Measurements from ENCODE around the gene HSPB9.

HSPB9 gene

GRCh38 chr17:42171831-42172230 is 49.2 kb downstream of the HSPB9 start:
- ATAC-seq = no peak
- no peak for TF ChIP-seq ZNF8 (CRISPR knock-in tag; IDR thresholded peaks at IDR 0.05)
- TF ChIP-seq TOX (CRISPR knock-in tag; IDR thresholded peaks at IDR 0.05; ENCODE audit: borderline replicate concordance) = no peak
- TF ChIP-seq ZNF70 (CRISPR knock-in tag; IDR thresholded peaks at IDR 0.05) = no peak
- TF ChIP-seq ZFP3 (CRISPR knock-in tag; IDR thresholded peaks at IDR 0.05) = no peak
- TF ChIP-seq ARNTL (CRISPR knock-in tag; IDR thresholded peaks at IDR 0.05; ENCODE audit: borderline replicate concordance, low read depth) = no peak
- no peak for TF ChIP-seq RARB (CRISPR knock-in tag; IDR thresholded peaks at IDR 0.05)
- TF ChIP-seq, protein P1, sequence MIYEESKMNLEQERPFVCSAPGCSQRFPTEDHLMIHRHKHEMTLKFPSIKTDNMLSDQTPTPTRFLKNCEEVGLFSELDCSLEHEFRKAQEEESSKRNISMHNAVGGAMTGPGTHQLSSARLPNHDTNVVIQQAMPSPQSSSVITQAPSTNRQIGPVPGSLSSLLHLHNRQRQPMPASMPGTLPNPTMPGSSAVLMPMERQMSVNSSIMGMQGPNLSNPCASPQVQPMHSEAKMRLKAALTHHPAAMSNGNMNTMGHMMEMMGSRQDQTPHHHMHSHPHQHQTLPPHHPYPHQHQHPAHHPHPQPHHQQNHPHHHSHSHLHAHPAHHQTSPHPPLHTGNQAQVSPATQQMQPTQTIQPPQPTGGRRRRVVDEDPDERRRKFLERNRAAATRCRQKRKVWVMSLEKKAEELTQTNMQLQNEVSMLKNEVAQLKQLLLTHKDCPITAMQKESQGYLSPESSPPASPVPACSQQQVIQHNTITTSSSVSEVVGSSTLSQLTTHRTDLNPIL (CRISPR knock-in tag; IDR thresholded peaks at IDR 0.05; ENCODE audit: low read depth) = no peak
- no peak for TF ChIP-seq POU6F1 (CRISPR knock-in tag; IDR thresholded peaks at IDR 0.05; ENCODE audit: borderline replicate concordance, low read depth)
- no peak for TF ChIP-seq PPARA (CRISPR knock-in tag; IDR thresholded peaks at IDR 0.05; ENCODE audit: borderline replicate concordance)
